K562 (cell line): ENCODE measurements around the gene CLDN15. TPM values are rescaled to one million over a fixed set of nuclear protein-coding genes. Genes with fewer than 3 reads are reported as not detected.

Source experiments
- ATAC-seq: fragments of 200-7000 bp; cut with Tn5 transposase; 3 replicates; pipeline ENCODE4 v1.9.1; 2020; ENCODE audit warnings: moderate library complexity
- BruUV-seq: library from RNA; stranded (reverse); fragments of 400-500 nt; replicated peaks from 2 replicates; lab custom pipeline; 2021; lab: Mats Ljungman, UMichigan
- CTCF ChIA-PET: fragments of 300-600 bp; formaldehyde crosslinking; extraction: SDS; loops from one replicate; lab custom pipeline; 2021; ENCODE audit warnings: low intra/inter-chr PET ratio; lab: Yijun Ruan, JAX
- POLR2A ChIA-PET: fragments of 300-600, 350-650 bp; sonication (Branson Sonifier 250); formaldehyde crosslinking; extraction: SDS; loops from one replicate; lab custom pipeline; 2021; ENCODE audit warnings: antibody characterized with exemption, inconsistent platforms; lab: Yijun Ruan, JAX
- DNase-seq, 4 experiments: peaks; one replicate each; pipeline versions ENCODE4 v3.0.0 to v3.0.0-alpha.2; 2011 to 2018; ENCODE audit warnings: low spot score in 3 of 4, mixed read lengths in 3 of 4; ENCODE audit errors: extremely low read depth in 1 of 4
- FAIRE-seq: peaks from 2 replicates; lab custom pipeline; 2011; peaks lifted over from hg19 to GRCh38; lab: Jason Lieb, UNC
- H2AFZ ChIP-seq: 2 replicates; pipeline ENCODE4 v1.6.0; 2011; ENCODE audit warnings: low read depth, low read length, control low read depth, inconsistent platforms
- H3K27ac ChIP-seq: fragments of 200-600 bp; 3 replicates; pipeline ENCODE4 v1.8.0; 2011; ENCODE audit warnings: low read depth, mild to moderate bottlenecking, control low read depth, inconsistent platforms, low read length, moderate library complexity, mixed read lengths; ENCODE audit errors: extremely low read depth
- H3K27me3 ChIP-seq, 2 experiments: fragments of 300-600 bp in 1 of 2; 2 replicates in 1 of 2; 3 replicates in 1 of 2; pipeline versions ENCODE4 v1.6.0 to v1.8.0; 2011; ENCODE audit warnings: inconsistent platforms in 2 of 2, low read length in 2 of 2, mild to moderate bottlenecking in 1 of 2, mixed read lengths in 1 of 2, moderate library complexity in 1 of 2; ENCODE audit not compliant: control insufficient read depth in 2 of 2, insufficient read depth in 2 of 2
- H3K36me3 ChIP-seq: fragments of 300-600 bp; 3 replicates; pipeline ENCODE4 v1.8.0; 2011; ENCODE audit warnings: mild to moderate bottlenecking, low read length, inconsistent platforms; ENCODE audit not compliant: control insufficient read depth, insufficient read depth
- H3K4me1 ChIP-seq, 2 experiments: fragments of 200-600 bp in 1 of 2; replicated peaks in 1 of 2; 2 replicates in 1 of 2; 3 replicates in 1 of 2; pipeline versions ENCODE4 v1.5.1 to v1.8.0; 2011; ENCODE audit warnings: inconsistent platforms in 2 of 2, low read length in 2 of 2, mild to moderate bottlenecking in 1 of 2, mixed read lengths in 1 of 2, moderate library complexity in 1 of 2; ENCODE audit not compliant: control insufficient read depth in 2 of 2, insufficient read depth in 2 of 2
- H3K4me2 ChIP-seq: 2 replicates; pipeline ENCODE4 v1.6.1; 2011; ENCODE audit warnings: low read length, control low read depth, inconsistent platforms, mixed read lengths; ENCODE audit not compliant: insufficient read depth
- H3K4me3 ChIP-seq: fragments of 200-600 bp; sonication (generic), shearing (Covaris generic); 2 replicates; pipeline ENCODE4 v1.5.1; 2016; ENCODE audit warnings: control low read depth, inconsistent platforms
- H3K79me2 ChIP-seq: fragments of 200-600 bp; 3 replicates; pipeline ENCODE4 v1.8.0; 2011; ENCODE audit warnings: low read length, inconsistent platforms; ENCODE audit not compliant: control insufficient read depth, insufficient read depth
- H3K9ac ChIP-seq, 2 experiments: 2 replicates each; pipeline versions ENCODE4 v1.6.0 to v1.6.1; 2011; ENCODE audit warnings: low read depth in 2 of 2, low read length in 2 of 2, control low read depth in 1 of 2, inconsistent platforms in 1 of 2, mild to moderate bottlenecking in 1 of 2, mixed read lengths in 1 of 2; ENCODE audit not compliant: insufficient read depth in 1 of 2
- H3K9me1 ChIP-seq: one replicate; pipeline ENCODE4 v1.6.0; 2011; ENCODE audit warnings: inconsistent platforms, mild to moderate bottlenecking, low read length, moderate library complexity; ENCODE audit not compliant: control insufficient read depth, insufficient read depth
- H3K9me3 ChIP-seq: replicated peaks from 2 replicates; pipeline ENCODE4 v1.5.1; 2011; ENCODE audit warnings: low read depth, low read length, inconsistent platforms; ENCODE audit not compliant: control insufficient read depth, insufficient read depth
- H4K20me1 ChIP-seq: replicated peaks from 2 replicates; pipeline ENCODE4 v1.6.1; 2011; ENCODE audit warnings: low read length, inconsistent platforms, mixed read lengths; ENCODE audit not compliant: control insufficient read depth, insufficient read depth
- BACH1 ChIP-seq: fragments of 200-800 bp; sonication (Bioruptor generic); IDR thresholded peaks from 2 replicates; pipeline ENCODE4 v1.6.1; 2016; ENCODE audit warnings: missing genetic modification characterization, missing compliant biosample characterization
- CREM ChIP-seq: IDR thresholded peaks from 2 replicates; pipeline ENCODE4 v1.6.1; 2014; ENCODE audit warnings: antibody characterized with exemption, low read depth
- EZH2 ChIP-seq: IDR thresholded peaks from 2 replicates; pipeline ENCODE4 v1.6.1; 2012; ENCODE audit warnings: low read depth, mild to moderate bottlenecking, inconsistent platforms, low read length, borderline replicate concordance
- GABPA ChIP-seq: fragments of 200-800 bp; sonication (Bioruptor generic); conservative IDR thresholded peaks from 2 replicates; pipeline ENCODE4 v1.6.1; 2016; ENCODE audit warnings: low read depth, missing genetic modification characterization, missing compliant biosample characterization
- HES1 ChIP-seq: fragments of 450-650 bp; IDR thresholded peaks from 2 replicates; pipeline ENCODE4 v1.6.1; 2016; ENCODE audit warnings: low read depth, mild to moderate bottlenecking, moderate library complexity
- HNRNPUL1 ChIP-seq: fragments of 200-400 bp; formaldehyde crosslinking; IDR thresholded peaks from 2 replicates; pipeline ENCODE4 v1.6.1; 2017; ENCODE audit warnings: low read length
- HOXB6 ChIP-seq: fragments of 250-450 bp; sonication (Bioruptor Pico); IDR thresholded peaks from 2 replicates; pipeline ENCODE4 v1.5.1; 2022; ENCODE audit warnings: mild to moderate bottlenecking, borderline replicate concordance
- PHB ChIP-seq: fragments of 250-450 bp; sonication (Bioruptor Pico); IDR thresholded peaks from 2 replicates; pipeline ENCODE4 v1.5.0; 2021
- SMARCB1 ChIP-seq: IDR thresholded peaks from 2 replicates; pipeline ENCODE4 v1.6.1; 2011; ENCODE audit warnings: improper control_type of control experiment, low read depth; ENCODE audit not compliant: insufficient read length
- ZNF609 ChIP-seq: sonication (generic); formaldehyde crosslinking; IDR thresholded peaks from 2 replicates; pipeline ENCODE4 v1.8.1; 2023; ENCODE audit warnings: missing genetic modification reagents, mild to moderate bottlenecking, borderline replicate concordance
- WGBS: fragments of 100-300 bp; shearing (Covaris generic); methylation state at CpG from one replicate; pipeline ENCODE4 v1.1.6; 2016; ENCODE audit warnings: low coverage, mixed read lengths; ENCODE audit not compliant: insufficient coverage; ENCODE audit errors: missing lambda C conversion rate; 5-methylcytosine and 5-hydroxymethylcytosine counted together
- in situ Hi-C: fragments of 300-500 bp; cut with MboI; formaldehyde crosslinking; loops from 4 replicates; pipeline ENCODE4 v1.15.0; 2018; ENCODE audit warnings: inconsistent platforms, mixed read lengths
- intact Hi-C: fragments of 100-400 bp; cut with micrococcal nuclease; formaldehyde crosslinking; loops from 2 replicates; pipeline ENCODE4 v1.14.2; 2022
- polyA plus RNA-seq, 8 experiments: library from polyadenylated mRNA; depleted of rRNA in 4 of 8; stranded (reverse) in 5 of 8; unstranded in 3 of 8; fragments of >200 nt; fragmentation: Nextera tagmentation in 2 of 8; fragmentation: Illumina TruSeq in 1 of 8; extraction: Ambion mirVana in 2 of 8; extraction: Trizol in 1 of 8; gene quantifications; 2 replicates each; pipeline versions ENCODE4 v1.2.1 to v1.2.3, GENCODE V29; 2011 to 2014; ENCODE audit warnings: inconsistent platforms in 1 of 8, missing spikeins in 1 of 8
- total RNA-seq, 7 experiments: library from RNA; depleted of rRNA in 6 of 7; stranded (reverse); fragments of >200 nt in 6 of 7; fragmentation: Illumina TruSeq in 2 of 7; extraction: Trizol in 2 of 7; gene quantifications; 2 replicates each; pipeline versions ENCODE4 v1.2.1 to v1.2.3, GENCODE V29; 2011 to 2021; ENCODE audit warnings: low replicate concordance in 1 of 7
- TF ChIP-seq, protein P1 (sequence below): sonication (generic); formaldehyde crosslinking; IDR thresholded peaks from 2 replicates; pipeline ENCODE4 v1.8.1; 2023; ENCODE audit warnings: mild to moderate bottlenecking, missing genetic modification reagents
- TF ChIP-seq, protein P2 (sequence below): sonication (generic); formaldehyde crosslinking; IDR thresholded peaks from 2 replicates; pipeline ENCODE4 v1.8.1; 2022; ENCODE audit warnings: missing genetic modification reagents
- TF ChIP-seq, protein P3 (sequence below): conservative IDR thresholded peaks from 2 replicates; pipeline ENCODE4 v1.6.1; 2011; ENCODE audit warnings: low read depth, mild to moderate bottlenecking, low read length; ENCODE audit not compliant: control insufficient read depth

The CLDN15 gene
- total and polyA plus RNA-seq, 9 of the 15 experiments (the other 6 are each of a cell fraction or from before 2014, with no cell fraction given), result 0.32 to 14.5 (median 7.4) TPM

- peaks cover 73% of the 10 kb centered on the region; the same call in 2 of the 3 replicates for H3K36me3 ChIP-seq
- H2AFZ ChIP-seq, result no peak overlapping the region
- no peaks in the 10 kb centered on the region for H4K20me1 ChIP-seq
- no peak overlapping the region for H3K27ac ChIP-seq
- FAIRE-seq (no peak), DNase-seq (no peak), ATAC-seq (no peak)
- H3K9me1 ChIP-seq, result no peaks in the 10 kb centered on the region
- no peak overlapping the region for H3K4me3 ChIP-seq
- WGBS, result 96% methylated on average over 4 of the region's 8 CpGs
- no peaks in the 10 kb centered on the region for H3K9me3 ChIP-seq
- BruUV-seq, result no TSS peak
- no peaks in the 10 kb centered on the region for H3K27me3 ChIP-seq
- in situ Hi-C loops, result no loop called here
- H3K4me2 ChIP-seq, result no peak overlapping the region
- ChIA-PET POLR2A (no interaction called here), CTCF (no interaction called here)
- peaks cover 14% of the 10 kb centered on the region for H3K79me2 ChIP-seq
- peaks cover 10 to 37% of the 10 kb centered on the region in 2 experiments for H3K4me1 ChIP-seq
- intact Hi-C loops, result no loop called here
- no peak overlapping the region; a peak in 1 of 4 replicates for H3K9ac ChIP-seq
- TF ChIP-seq, protein P1, sequence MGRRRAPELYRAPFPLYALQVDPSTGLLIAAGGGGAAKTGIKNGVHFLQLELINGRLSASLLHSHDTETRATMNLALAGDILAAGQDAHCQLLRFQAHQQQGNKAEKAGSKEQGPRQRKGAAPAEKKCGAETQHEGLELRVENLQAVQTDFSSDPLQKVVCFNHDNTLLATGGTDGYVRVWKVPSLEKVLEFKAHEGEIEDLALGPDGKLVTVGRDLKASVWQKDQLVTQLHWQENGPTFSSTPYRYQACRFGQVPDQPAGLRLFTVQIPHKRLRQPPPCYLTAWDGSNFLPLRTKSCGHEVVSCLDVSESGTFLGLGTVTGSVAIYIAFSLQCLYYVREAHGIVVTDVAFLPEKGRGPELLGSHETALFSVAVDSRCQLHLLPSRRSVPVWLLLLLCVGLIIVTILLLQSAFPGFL, result no peak
- TF ChIP-seq SMARCB1 (no peak), ZNF609 (CRISPR knock-in tag) (no peak), HES1 (no peak), GABPA (no peak), HOXB6 (CRISPR knock-in tag) (no peak), EZH2 (no peak), CREM (no peak), PHB (no peak), BACH1 (tag) (no peak), HNRNPUL1 (no peak)
- TF ChIP-seq, protein P2, sequence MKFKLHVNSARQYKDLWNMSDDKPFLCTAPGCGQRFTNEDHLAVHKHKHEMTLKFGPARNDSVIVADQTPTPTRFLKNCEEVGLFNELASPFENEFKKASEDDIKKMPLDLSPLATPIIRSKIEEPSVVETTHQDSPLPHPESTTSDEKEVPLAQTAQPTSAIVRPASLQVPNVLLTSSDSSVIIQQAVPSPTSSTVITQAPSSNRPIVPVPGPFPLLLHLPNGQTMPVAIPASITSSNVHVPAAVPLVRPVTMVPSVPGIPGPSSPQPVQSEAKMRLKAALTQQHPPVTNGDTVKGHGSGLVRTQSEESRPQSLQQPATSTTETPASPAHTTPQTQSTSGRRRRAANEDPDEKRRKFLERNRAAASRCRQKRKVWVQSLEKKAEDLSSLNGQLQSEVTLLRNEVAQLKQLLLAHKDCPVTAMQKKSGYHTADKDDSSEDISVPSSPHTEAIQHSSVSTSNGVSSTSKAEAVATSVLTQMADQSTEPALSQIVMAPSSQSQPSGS (CRISPR knock-in tag), result no peak
- TF ChIP-seq, protein P3, sequence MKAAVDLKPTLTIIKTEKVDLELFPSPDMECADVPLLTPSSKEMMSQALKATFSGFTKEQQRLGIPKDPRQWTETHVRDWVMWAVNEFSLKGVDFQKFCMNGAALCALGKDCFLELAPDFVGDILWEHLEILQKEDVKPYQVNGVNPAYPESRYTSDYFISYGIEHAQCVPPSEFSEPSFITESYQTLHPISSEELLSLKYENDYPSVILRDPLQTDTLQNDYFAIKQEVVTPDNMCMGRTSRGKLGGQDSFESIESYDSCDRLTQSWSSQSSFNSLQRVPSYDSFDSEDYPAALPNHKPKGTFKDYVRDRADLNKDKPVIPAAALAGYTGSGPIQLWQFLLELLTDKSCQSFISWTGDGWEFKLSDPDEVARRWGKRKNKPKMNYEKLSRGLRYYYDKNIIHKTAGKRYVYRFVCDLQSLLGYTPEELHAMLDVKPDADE, result no peak
Observed at GRCh38 chr7:101212014-101212413, 25.6 kb downstream of the CLDN15 start.
